HG02973 (cell line): ENCODE data around the gene PARP16.
"Not testable (repeated sequence)": the region's sequence is repeated elsewhere in the genome, so short reads cannot be mapped to it uniquely, and the experiment has no call there.

Source experiments
- ATAC-seq: cut with Tn5 transposase; IDR thresholded peaks from one replicate; pipeline ENCODE4 v1.9.1; 2021; ENCODE audit warnings: moderate library complexity; ENCODE audit not compliant: unreplicated experiment

Gene PARP16

GRCh38 chr15:65245096-65245856, 41.4 kb downstream of the PARP16 start:
- ATAC-seq = no peak

- ATAC-seq = no peak
Measured at GRCh38 chr15:65244638-65245037, 42.0 kb downstream of the PARP16 start.

GRCh38 chr15:65236443-65236842, 50.2 kb downstream of the PARP16 start:
- ATAC-seq = not testable (repeated sequence)

- no peak for ATAC-seq
Measured at GRCh38 chr15:65233696-65234095, 53.0 kb downstream of the PARP16 start.

- no peak for ATAC-seq
Measured at GRCh38 chr15:65232520-65232919, 54.2 kb downstream of the PARP16 start.

GRCh38 chr15:65231306-65231705, 55.4 kb downstream of the PARP16 start:
- no peak for ATAC-seq

- ATAC-seq = not testable (repeated sequence)
Measured at GRCh38 chr15:65226901-65227300, 59.8 kb downstream of the PARP16 start.

GRCh38 chr15:65226221-65226620, 60.5 kb downstream of the PARP16 start:
- ATAC-seq = no peak

- no peak for ATAC-seq
Measured at GRCh38 chr15:65223996-65224395, 62.7 kb downstream of the PARP16 start.

GRCh38 chr15:65222891-65223290, 63.8 kb downstream of the PARP16 start:
- no peak for ATAC-seq

- no peak for ATAC-seq
Measured at GRCh38 chr15:65221697-65222096, 65.0 kb downstream of the PARP16 start.

- no peak for ATAC-seq
Measured at GRCh38 chr15:65219137-65219536, 67.5 kb downstream of the PARP16 start.

GRCh38 chr15:65217526-65218482, 68.9 kb downstream of the PARP16 start:
- ATAC-seq = no peak

- ATAC-seq = no peak
Measured at GRCh38 chr15:65215496-65215895, 71.2 kb downstream of the PARP16 start.

GRCh38 chr15:65214010-65214409, 72.7 kb downstream of the PARP16 start:
- no peak for ATAC-seq

- ATAC-seq = no peak
Measured at GRCh38 chr15:65213241-65213640, 73.4 kb downstream of the PARP16 start.

GRCh38 chr15:65212097-65212496, 74.6 kb downstream of the PARP16 start:
- ATAC-seq = no peak

- no peak for ATAC-seq
Measured at GRCh38 chr15:65211482-65211982, 75.2 kb downstream of the PARP16 start.

- ATAC-seq = no peak
Measured at GRCh38 chr15:65210770-65211481, 75.8 kb downstream of the PARP16 start, which contains the start of gene CILP. TSS of gene CILP (minus strand) at chr15:65211473. CDS start at chr15:65209755, 1,718 bp downstream.

- ATAC-seq = no peak
Measured at GRCh38 chr15:65209701-65210643, 76.7 kb downstream of the PARP16 start.
